Central memory CD8-positive, alpha-beta T cell (primary cell): ENCODE measurements around the gene SHISA7.

ENCODE experiments used
- ATAC-seq: fragments of 150-1000 bp; cut with Tn5 transposase; replicated peaks from 2 replicates; pipeline ENCODE4 v1.10.0; 2022; ENCODE audit warnings: mild to moderate bottlenecking, moderate FRiP score, moderate number of reproducible peaks; ENCODE audit not compliant: poor library complexity, severe bottlenecking; ENCODE audit errors: extremely low read depth
- DNase-seq, 2 donors: peaks; one replicate each; pipeline ENCODE4 v3.0.0; 2021; ENCODE audit warnings: low spot score in 2 of 2
- H3K27ac Mint-ChIP-seq: one replicate; pipeline ENCODE4 v1.8.0; 2022; ENCODE audit warnings: low read depth, mild to moderate bottlenecking, moderate library complexity, mixed read lengths
- H3K27me3 Mint-ChIP-seq: one replicate; pipeline ENCODE4 v1.8.0; 2022; ENCODE audit warnings: mixed read lengths
- H3K36me3 Mint-ChIP-seq: one replicate; pipeline ENCODE4 v1.8.0; 2022; ENCODE audit warnings: mild to moderate bottlenecking, moderate library complexity, mixed read lengths; ENCODE audit not compliant: insufficient read depth
- H3K4me1 Mint-ChIP-seq: one replicate; pipeline ENCODE4 v1.8.0; 2022; ENCODE audit warnings: mixed read lengths
- H3K4me3 Mint-ChIP-seq: one replicate; pipeline ENCODE4 v1.8.0; 2022; ENCODE audit warnings: mild to moderate bottlenecking, moderate library complexity, mixed read lengths
- H3K9me3 Mint-ChIP-seq: one replicate; pipeline ENCODE4 v1.8.0; 2022; ENCODE audit warnings: mixed read lengths

SHISA7 gene

GRCh38 chr19:55485439-55486011, 42.4 kb upstream of the SHISA7 start:
- no peaks in the 10 kb centered on the region for H3K9me3 Mint-ChIP-seq
- H3K4me3 Mint-ChIP-seq = peak overlapping the region; percentile 66
- peaks cover 12% of the 10 kb centered on the region for H3K4me1 Mint-ChIP-seq
- DNase-seq (no peak), ATAC-seq (peak; percentile 16)
- H3K27ac Mint-ChIP-seq = peak overlapping the region; percentile 76
- peaks cover 14% of the 10 kb centered on the region for H3K36me3 Mint-ChIP-seq
- no peaks in the 10 kb centered on the region for H3K27me3 Mint-ChIP-seq

- peak; percentile 53 to 54 for DNase-seq
- Mint-ChIP-seq H3K9me3 (no peaks in the 10 kb centered on the region), H3K36me3 (peaks cover 12% of the 10 kb centered on the region), H3K27ac (peak within 1 kb of the TSS; percentile 76), H3K4me1 (peaks cover 15% of the 10 kb centered on the region), H3K4me3 (peak within 1 kb of the TSS; percentile 66), H3K27me3 (no peaks in the 10 kb centered on the region)
- ATAC-seq = peak; percentile 59
Measured at GRCh38 chr19:55484593-55485438, 41.7 kb upstream of the SHISA7 start, which contains the start of gene NAT14. Gene NAT14, plus strand, starts transcription at chr19:55485188. Its CDS starts 521 bp downstream, at chr19:55485709.

GRCh38 chr19:55483706-55484592, 40.8 kb upstream of the SHISA7 start:
- Mint-ChIP-seq H3K36me3 (peaks cover 14% of the 10 kb centered on the region), H3K9me3 (no peaks in the 10 kb centered on the region), H3K27me3 (no peaks in the 10 kb centered on the region), H3K4me3 (peak overlapping the region; percentile 66), H3K27ac (peak overlapping the region; percentile 76), H3K4me1 (peaks cover 23% of the 10 kb centered on the region)
- ATAC-seq (no peak), DNase-seq (no peak)

GRCh38 chr19:55482967-55483705, 40.0 kb upstream of the SHISA7 start:
- DNase-seq (no peak), ATAC-seq (no peak)
- no peak overlapping the region for H3K27ac Mint-ChIP-seq
- peaks cover 31% of the 10 kb centered on the region for H3K4me1 Mint-ChIP-seq
- no peaks in the 10 kb centered on the region for H3K9me3 Mint-ChIP-seq
- H3K4me3 Mint-ChIP-seq = no peak overlapping the region
- no peaks in the 10 kb centered on the region for H3K27me3 Mint-ChIP-seq
- peaks cover 17% of the 10 kb centered on the region for H3K36me3 Mint-ChIP-seq

- Mint-ChIP-seq H3K9me3 (no peaks in the 10 kb centered on the region), H3K27me3 (no peaks in the 10 kb centered on the region), H3K4me1 (peaks cover 38% of the 10 kb centered on the region), H3K36me3 (peaks cover 17% of the 10 kb centered on the region), H3K27ac (no peak overlapping the region), H3K4me3 (no peak overlapping the region)
- DNase-seq (no peak), ATAC-seq (no peak)
Measured at GRCh38 chr19:55482156-55482961, 39.3 kb upstream of the SHISA7 start.

- DNase-seq (no peak), ATAC-seq (no peak)
- peaks cover 44% of the 10 kb centered on the region for H3K4me1 Mint-ChIP-seq
- H3K9me3 Mint-ChIP-seq = no peaks in the 10 kb centered on the region
- no peaks in the 10 kb centered on the region for H3K27me3 Mint-ChIP-seq
- peaks cover 19% of the 10 kb centered on the region for H3K36me3 Mint-ChIP-seq
- H3K27ac Mint-ChIP-seq = no peak overlapping the region
- no peak overlapping the region for H3K4me3 Mint-ChIP-seq
Measured at GRCh38 chr19:55481794-55482155, 38.7 kb upstream of the SHISA7 start.

GRCh38 chr19:55481148-55481793, 38.2 kb upstream of the SHISA7 start:
- peaks cover 43% of the 10 kb centered on the region for H3K4me1 Mint-ChIP-seq
- H3K4me3 Mint-ChIP-seq = no peak overlapping the region

GRCh38 chr19:55479451-55480230, 36.5 kb upstream of the SHISA7 start:
- DNase-seq (no peak), ATAC-seq (no peak)
- Mint-ChIP-seq H3K4me1 (peaks cover 38% of the 10 kb centered on the region), H3K27me3 (no peaks in the 10 kb centered on the region), H3K27ac (no peak overlapping the region), H3K9me3 (no peaks in the 10 kb centered on the region), H3K4me3 (no peak overlapping the region), H3K36me3 (peaks cover 18% of the 10 kb centered on the region)

More at GRCh38 chr19:55481148-55481793, 38.2 kb upstream of the SHISA7 start:
- ATAC-seq (no peak), DNase-seq (no peak)
- Mint-ChIP-seq H3K9me3 (no peaks in the 10 kb centered on the region), H3K36me3 (peaks cover 22% of the 10 kb centered on the region), H3K27ac (no peak overlapping the region), H3K27me3 (no peaks in the 10 kb centered on the region)

GRCh38 chr19:55479045-55479444, 35.9 kb upstream of the SHISA7 start:
- Mint-ChIP-seq H3K9me3 (no peaks in the 10 kb centered on the region), H3K27ac (no peak overlapping the region), H3K4me1 (peaks cover 38% of the 10 kb centered on the region), H3K27me3 (no peaks in the 10 kb centered on the region), H3K4me3 (peak overlapping the region; percentile 6), H3K36me3 (peaks cover 18% of the 10 kb centered on the region)
- no peak for ATAC-seq
- DNase-seq = no peak

- H3K36me3 Mint-ChIP-seq = peaks cover 18% of the 10 kb centered on the region
- H3K9me3 Mint-ChIP-seq = no peaks in the 10 kb centered on the region
- no peak overlapping the region for H3K27ac Mint-ChIP-seq
- peaks cover 38% of the 10 kb centered on the region for H3K4me1 Mint-ChIP-seq
- H3K27me3 Mint-ChIP-seq = no peaks in the 10 kb centered on the region
- ATAC-seq (no peak), DNase-seq (no peak)
- H3K4me3 Mint-ChIP-seq = peak overlapping the region; percentile 80
Measured at GRCh38 chr19:55478364-55478763, 35.3 kb upstream of the SHISA7 start.
